HK-2 (cell line): Measurements from ENCODE around the gene MAMLD1.

Experiments
- DNase-seq: peaks from one replicate; pipeline ENCODE4 v3.0.0-alpha.2; 2018; ENCODE audit not compliant: unreplicated experiment

Gene MAMLD1

GRCh38 chrX:150459196-150459595, 96.1 kb downstream of the MAMLD1 start:
- no peak for DNase-seq

DNA sequence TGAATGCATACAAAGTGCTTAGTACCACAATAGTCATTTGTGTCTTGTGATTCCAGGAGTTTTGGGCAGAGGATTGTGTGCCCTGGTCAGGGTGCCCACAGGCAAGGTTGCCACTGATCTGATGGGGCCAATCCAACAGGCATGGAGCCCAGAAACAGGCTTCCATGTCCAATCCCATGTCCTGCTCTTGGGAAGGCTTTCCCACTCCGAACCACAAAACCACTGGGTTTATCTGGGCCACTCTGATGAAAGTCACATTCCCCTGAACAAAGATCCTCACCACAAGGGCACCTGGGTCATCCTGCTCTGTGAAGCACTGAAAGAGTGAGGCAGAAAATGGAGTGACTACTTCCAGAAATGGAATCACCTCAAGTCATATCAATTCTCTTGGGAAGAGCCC, 96.9 kb downstream of the MAMLD1 start:
- no peak for DNase-seq

DNA sequence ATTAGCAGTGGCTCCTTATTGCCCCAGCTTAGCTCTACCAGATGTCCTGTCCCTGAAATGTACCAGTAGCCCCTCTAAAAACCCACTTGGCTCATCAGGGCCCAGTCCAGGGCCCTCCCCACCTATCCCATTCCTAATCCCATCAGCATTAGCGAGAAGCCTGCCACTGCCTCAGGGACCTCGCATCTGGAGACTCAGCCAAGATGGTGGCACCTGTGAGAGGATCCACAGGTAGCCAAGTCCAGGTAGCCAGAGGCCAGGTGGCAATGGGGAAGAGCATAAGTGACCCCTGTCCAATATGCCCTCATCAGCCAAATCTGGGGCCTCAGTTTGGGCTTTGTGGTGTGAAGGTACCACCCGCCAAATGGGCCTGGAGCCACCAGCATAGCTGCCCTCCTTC, 97.7 kb downstream of the MAMLD1 start:
- DNase-seq: no peak

- DNase-seq: no peak
Measured at GRCh38 chrX:150463566-150463965, 100.4 kb downstream of the MAMLD1 start.

GRCh38 chrX:150464001-150464400, 100.9 kb downstream of the MAMLD1 start:
- no peak for DNase-seq

GRCh38 chrX:150465326-150465725, 102.2 kb downstream of the MAMLD1 start:
- no peak for DNase-seq

DNA sequence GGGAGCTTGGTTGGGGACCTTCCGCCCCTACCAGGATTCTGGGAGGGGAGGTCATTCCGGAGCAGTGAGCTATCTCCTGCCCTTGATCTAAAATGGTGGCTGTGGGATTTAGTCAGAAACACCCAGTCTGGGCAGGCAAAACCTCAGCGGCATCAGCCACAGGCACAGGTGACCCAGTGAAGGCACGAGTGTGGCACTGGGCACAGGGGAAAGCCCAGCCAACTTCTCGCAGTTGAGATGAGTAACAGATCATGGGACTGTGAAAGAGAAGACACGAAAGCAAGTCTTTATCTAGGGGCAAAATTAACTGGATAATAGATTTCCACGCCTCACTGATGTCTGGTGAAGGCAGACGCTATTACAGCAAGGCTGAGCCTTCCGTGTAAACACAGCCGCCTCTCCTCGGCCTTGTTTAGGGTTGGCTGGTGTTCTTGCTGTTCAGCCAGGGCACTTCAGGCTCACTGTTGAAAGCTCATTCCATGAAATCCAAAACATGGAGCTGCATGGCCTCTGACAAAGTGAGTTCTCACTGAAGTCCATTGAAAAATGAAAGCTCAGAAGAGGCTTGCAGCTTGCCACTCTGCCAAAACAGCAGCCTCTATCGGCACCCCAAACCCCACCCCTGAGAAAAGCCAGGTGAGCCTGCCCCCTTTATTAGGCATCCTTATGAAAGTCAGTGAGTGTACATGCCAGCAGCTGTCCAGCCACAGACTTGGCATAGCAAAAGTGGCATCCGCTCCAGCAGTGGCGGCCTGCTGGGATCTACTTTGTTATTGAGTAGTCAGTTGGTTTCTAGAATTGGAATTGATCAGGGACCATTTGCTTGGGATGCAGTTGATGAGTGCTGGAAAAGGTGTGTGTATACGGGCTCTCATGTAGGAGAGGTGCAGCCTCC, 103.0 kb downstream of the MAMLD1 start:
- peak; percentile 9 for DNase-seq

GRCh38 chrX:150472306-150472705, 109.2 kb downstream of the MAMLD1 start:
- DNase-seq: no peak

GRCh38 chrX:150473371-150473770, 110.3 kb downstream of the MAMLD1 start:
- DNase-seq: no peak

GRCh38 chrX:150475461-150475860, 112.3 kb downstream of the MAMLD1 start:
- no peak for DNase-seq

GRCh38 chrX:150476164-150476699, 113.1 kb downstream of the MAMLD1 start:
- DNase-seq: no peak

- no peak for DNase-seq
Measured at GRCh38 chrX:150477371-150477770, 114.3 kb downstream of the MAMLD1 start.

GRCh38 chrX:150478496-150479492, 115.7 kb downstream of the MAMLD1 start:
- DNase-seq: no peak

DNA sequence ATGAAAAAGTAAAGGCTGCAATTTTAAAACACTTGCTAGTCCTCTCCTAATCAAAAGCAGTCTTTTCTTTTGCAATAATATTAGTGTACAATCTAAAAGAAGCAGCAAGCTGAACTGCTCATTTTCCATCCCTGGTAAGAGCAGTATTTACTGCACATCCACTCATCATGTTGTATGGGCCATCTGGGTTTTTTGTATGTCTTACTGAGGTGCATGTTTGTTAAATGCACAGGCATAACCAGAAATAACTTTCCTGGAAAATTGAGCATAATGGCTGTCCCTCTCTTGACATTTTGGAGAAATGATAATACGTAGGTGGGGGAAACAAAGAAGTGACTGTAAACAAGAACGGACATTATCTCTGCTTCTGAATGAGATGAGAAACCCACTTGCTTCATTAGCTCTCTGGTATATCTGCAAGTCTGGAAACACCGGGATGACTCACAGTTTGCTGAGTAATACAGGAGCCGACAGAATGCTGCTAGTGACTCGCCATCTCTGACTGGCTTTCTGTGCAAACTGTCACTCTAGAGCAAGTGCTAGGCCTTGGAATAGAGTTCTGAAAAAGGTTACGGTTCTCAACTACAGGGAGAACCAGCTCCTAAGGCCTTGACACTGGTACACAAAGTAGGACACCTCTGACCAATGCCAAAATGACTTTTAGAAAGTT, 119.6 kb downstream of the MAMLD1 start:
- DNase-seq: peak; percentile 31

- DNase-seq: no peak
Measured at GRCh38 chrX:150483356-150483985, 120.4 kb downstream of the MAMLD1 start.

- no peak for DNase-seq
Measured at GRCh38 chrX:150486011-150486410, 122.9 kb downstream of the MAMLD1 start.

DNA sequence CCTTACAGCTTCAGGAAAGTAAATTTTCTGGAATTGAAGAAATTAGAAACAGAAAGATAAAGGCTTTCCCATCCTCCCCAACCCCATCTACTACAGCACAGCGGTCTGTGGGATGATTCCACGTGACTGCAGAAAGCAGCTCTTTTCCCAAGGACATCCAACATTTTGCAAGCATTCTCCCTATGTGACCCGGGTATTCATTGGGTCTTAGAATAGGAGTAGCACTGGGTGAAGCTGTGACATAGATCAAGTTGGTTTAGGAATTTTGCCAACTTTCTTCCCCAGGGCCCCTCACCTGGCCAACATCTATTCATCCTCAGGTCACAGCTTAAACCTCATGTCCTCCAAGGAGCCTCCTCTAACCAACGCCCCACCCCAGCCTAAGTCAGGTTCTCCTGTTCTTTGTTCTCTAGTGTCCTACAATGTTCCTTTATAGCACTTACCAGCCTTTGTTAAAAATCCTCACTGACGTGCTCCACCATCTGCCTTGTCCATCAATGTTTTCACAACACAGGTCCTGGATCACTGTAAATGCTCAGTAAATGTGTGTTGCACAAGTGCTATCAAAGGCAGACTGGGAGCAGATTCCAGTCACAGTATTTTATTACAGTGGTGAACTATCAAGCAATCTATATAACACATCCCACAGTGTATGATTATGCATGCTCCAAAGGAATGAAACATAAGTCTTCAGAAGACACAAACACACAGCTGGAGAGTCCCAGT, 124.4 kb downstream of the MAMLD1 start:
- DNase-seq: no peak

- no peak for DNase-seq
Measured at GRCh38 chrX:150489359-150490015, 126.4 kb downstream of the MAMLD1 start.

- DNase-seq: no peak
Measured at GRCh38 chrX:150495496-150495895, 132.4 kb downstream of the MAMLD1 start.

DNA sequence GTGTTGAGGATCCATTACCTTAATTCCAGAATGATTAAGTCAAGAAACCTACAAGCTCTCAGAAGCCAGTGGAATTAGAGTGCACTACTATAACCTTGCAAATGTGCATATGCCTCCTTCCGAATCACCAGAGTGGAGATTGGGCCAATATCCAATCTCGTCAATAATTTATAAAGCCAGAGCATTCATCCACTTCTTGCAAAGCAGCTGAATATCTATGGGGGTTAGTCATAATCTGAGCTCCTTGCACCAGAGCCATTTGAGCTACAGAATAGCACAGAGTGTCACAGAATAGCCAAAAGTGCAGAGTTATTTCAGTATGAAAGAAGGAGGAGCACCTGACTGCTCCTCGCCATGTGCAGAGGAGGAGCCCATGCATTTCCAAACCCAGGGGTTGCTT, 136.1 kb downstream of the MAMLD1 start:
- DNase-seq: no peak
